Endothelial cell of umbilical vein (primary cell): ENCODE measurements around the gene KIAA0825. TPM values are rescaled to one million over a fixed set of nuclear protein-coding genes. Genes with fewer than 3 reads are reported as not detected.

Source experiments
- BruUV-seq: library from RNA; stranded (reverse); fragments of 400-500 nt; replicated peaks from 2 replicates; lab custom pipeline; 2021; lab: Mats Ljungman, UMichigan
- CTCF ChIA-PET: fragments of 300-600, 350-600 bp; sonication (Branson Sonifier 250); formaldehyde crosslinking; loops from one replicate; lab custom pipeline; 2021; ENCODE audit warnings: antibody characterized with exemption, inconsistent platforms; lab: Charles Lee
- POLR2A ChIA-PET: fragments of 300-600, 350-600 bp; sonication (Branson Sonifier 250); formaldehyde crosslinking; loops from one replicate; lab custom pipeline; 2021; ENCODE audit warnings: antibody characterized with exemption, inconsistent platforms; lab: Charles Lee
- DNase-seq: peaks from one replicate; pipeline ENCODE4 v3.0.0-alpha.2; 2011; ENCODE audit warnings: low read depth, low spot score
- FAIRE-seq: peaks from 2 replicates; lab custom pipeline; 2011; peaks lifted over from hg19 to GRCh38; lab: Jason Lieb, UNC
- H2AFZ ChIP-seq: 2 replicates; pipeline ENCODE4 v1.6.0; 2012; ENCODE audit warnings: low read depth, low read length, control low read depth, inconsistent platforms
- H3K27ac ChIP-seq: 2 replicates; pipeline ENCODE4 v1.5.1; 2011; ENCODE audit warnings: low read depth, mild to moderate bottlenecking, control low read depth, low read length, moderate library complexity; ENCODE audit not compliant: insufficient read depth
- H3K27me3 ChIP-seq, 2 experiments: 2 replicates each; pipeline versions ENCODE4 v1.6.0 to v1.6.1; 2011; ENCODE audit warnings: low read length in 2 of 2, mixed read lengths in 1 of 2; ENCODE audit not compliant: control insufficient read depth in 2 of 2, insufficient read depth in 2 of 2
- H3K36me3 ChIP-seq, 2 experiments: 2 replicates in 1 of 2; 3 replicates in 1 of 2; pipeline ENCODE4 v1.5.1; 2011; ENCODE audit warnings: low read length in 2 of 2, mild to moderate bottlenecking in 1 of 2, moderate library complexity in 1 of 2; ENCODE audit not compliant: control insufficient read depth in 2 of 2, insufficient read depth in 2 of 2; ENCODE audit errors: extremely low read depth in 1 of 2
- H3K4me1 ChIP-seq: 3 replicates; pipeline ENCODE4 v1.5.1; 2011; ENCODE audit warnings: mild to moderate bottlenecking, low read length; ENCODE audit not compliant: control insufficient read depth, insufficient read depth; ENCODE audit errors: extremely low read depth
- H3K4me2 ChIP-seq: 2 replicates; pipeline ENCODE4 v1.6.1; 2011; ENCODE audit warnings: low read length, control low read depth, mixed read lengths; ENCODE audit not compliant: insufficient read depth
- H3K4me3 ChIP-seq, 3 experiments: fragments of 200-600 bp in 1 of 3; sonication (generic), shearing (Covaris generic) in 1 of 3; replicated peaks in 1 of 3; 2 replicates each; pipeline ENCODE4 v1.5.1; 2011 to 2016; ENCODE audit warnings: control low read depth in 3 of 3, low read length in 3 of 3, mild to moderate bottlenecking in 2 of 3, inconsistent platforms in 1 of 3, low read depth in 1 of 3, moderate library complexity in 1 of 3; ENCODE audit not compliant: insufficient read depth in 1 of 3
- H3K79me2 ChIP-seq: 2 replicates; pipeline ENCODE4 v1.6.0; 2012; ENCODE audit warnings: low read length, inconsistent platforms; ENCODE audit not compliant: control insufficient read depth, insufficient read depth
- H3K9ac ChIP-seq: replicated peaks from 2 replicates; pipeline ENCODE3; 2011; ENCODE audit warnings: low read length, control low read depth; ENCODE audit not compliant: insufficient read depth; ENCODE audit errors: extremely low read depth
- H3K9me1 ChIP-seq: replicated peaks from 3 replicates; pipeline ENCODE4 v1.6.0; 2011; ENCODE audit warnings: mild to moderate bottlenecking, low read length; ENCODE audit not compliant: control insufficient read depth, insufficient read depth; ENCODE audit errors: extremely low read depth
- H3K9me3 ChIP-seq: replicated peaks from 2 replicates; pipeline ENCODE4 v1.5.1; 2012; ENCODE audit warnings: low read length, inconsistent platforms; ENCODE audit not compliant: control insufficient read depth, insufficient read depth
- H4K20me1 ChIP-seq: replicated peaks from 2 replicates; pipeline ENCODE3; 2011; ENCODE audit warnings: mild to moderate bottlenecking, low read length; ENCODE audit not compliant: control insufficient read depth, insufficient read depth; ENCODE audit errors: extremely low read depth
- CTCF ChIP-seq, 2 donors: IDR thresholded peaks; 1 replicate in 1 of 2; 2 replicates in 1 of 2; pipeline ENCODE4 v1.5.1; 2011; ENCODE audit warnings: low read length in 2 of 2, mild to moderate bottlenecking in 2 of 2, moderate library complexity in 2 of 2, control low read depth in 1 of 2, inconsistent platforms in 1 of 2, low read depth in 1 of 2; ENCODE audit not compliant: insufficient read depth in 1 of 2; ENCODE audit errors: extremely low read depth in 1 of 2
- EZH2 ChIP-seq: IDR thresholded peaks from 2 replicates; pipeline ENCODE4 v1.6.1; 2012; ENCODE audit warnings: borderline replicate concordance, low read depth, mild to moderate bottlenecking, moderate library complexity, low read length, inconsistent platforms; ENCODE audit not compliant: severe bottlenecking
- FOS ChIP-seq: IDR thresholded peaks from 2 replicates; pipeline ENCODE4 v1.6.1; 2011; ENCODE audit warnings: mild to moderate bottlenecking, low read length, moderate library complexity, borderline replicate concordance; ENCODE audit not compliant: insufficient read depth
- GATA2 ChIP-seq: IDR thresholded peaks from 2 replicates; pipeline ENCODE4 v1.7.0; 2011; ENCODE audit warnings: low read depth, mild to moderate bottlenecking, moderate library complexity, mixed read lengths, low read length; ENCODE audit not compliant: insufficient read length, insufficient read depth
- JUN ChIP-seq: IDR thresholded peaks from 2 replicates; pipeline ENCODE4 v1.6.1; 2011; ENCODE audit warnings: borderline replicate concordance, low read depth; ENCODE audit not compliant: insufficient read length, insufficient read depth
- MAX ChIP-seq: IDR thresholded peaks from 2 replicates; pipeline ENCODE4 v1.6.1; 2011; ENCODE audit not compliant: insufficient read depth, insufficient read length
- MYC ChIP-seq: IDR thresholded peaks from one replicate; pipeline ENCODE4 v1.6.1; 2011; ENCODE audit warnings: mild to moderate bottlenecking, low read depth, low read length
- POLR2A ChIP-seq: IDR thresholded peaks from 2 replicates; pipeline ENCODE4 v1.6.1; 2012; ENCODE audit warnings: low read depth, mild to moderate bottlenecking, control low read depth, low read length
- POLR2AphosphoS5 ChIP-seq: IDR thresholded peaks from 2 replicates; pipeline ENCODE4 v1.6.1; 2012; ENCODE audit warnings: low read depth, mild to moderate bottlenecking, control low read depth, low read length, moderate library complexity; ENCODE audit not compliant: insufficient read depth
- dilution Hi-C: fragments of 300-500 bp; cut with MboI; formaldehyde crosslinking; loops from one replicate; pipeline ENCODE4 v1.15.0; 2019; ENCODE audit warnings: low sequenced_read_pairs; ENCODE audit not compliant: extremely low pct_ligation_motif_present
- intact Hi-C: fragments of 100-400 bp; cut with micrococcal nuclease; formaldehyde crosslinking; loops from one replicate; pipeline ENCODE4 v1.10.0; 2022
- polyA plus RNA-seq, 4 experiments: library from polyadenylated mRNA; depleted of rRNA in 3 of 4; stranded (reverse) in 3 of 4; unstranded in 1 of 4; fragments of >200 nt; gene quantifications; 2 replicates each; pipeline versions ENCODE4 v1.2.1 to v1.2.3, GENCODE V29; 2011 to 2012; ENCODE audit warnings: missing spikeins in 1 of 4
- total RNA-seq: library from RNA; stranded (reverse); gene quantifications from 2 replicates; pipeline ENCODE4 v1.2.3, GENCODE V29; 2021

KIAA0825 gene
- total and polyA plus RNA-seq, 2 donors (not counting 3 experiments of a cell fraction or from before 2014, with no cell fraction given), result 0.15 to 1.1 TPM

- intact Hi-C loops, result no loop called here
- H3K4me3 ChIP-seq, result no peak overlapping the region
- no peaks in the 10 kb centered on the region for H4K20me1 ChIP-seq
- no peaks in the 10 kb centered on the region for H3K27me3 ChIP-seq
- no peak overlapping the region for H3K27ac ChIP-seq
- no TSS peak for BruUV-seq
- no peaks in the 10 kb centered on the region for H3K9me1 ChIP-seq
- H3K36me3 ChIP-seq, result no peaks in the 10 kb centered on the region
- DNase-seq (no peak), FAIRE-seq (no peak)
- POLR2A ChIA-PET, result no interaction called here
- no peak for TF ChIP-seq GATA2
- no peak for TF ChIP-seq POLR2A
- no peak for TF ChIP-seq EZH2
- no peak for TF ChIP-seq CTCF (IDR thresholded peaks at IDR 0.05; ENCODE audit: extremely low read depth in 1 of 2, insufficient read depth in 1 of 2, low read depth in 1 of 2, low read length in 2 of 2)
- no peak for TF ChIP-seq MAX
- no peak for TF ChIP-seq JUN
- TF ChIP-seq FOS, result no peak
- no peak for TF ChIP-seq POLR2AphosphoS5
- TF ChIP-seq MYC, result no peak
- H3K4me1 ChIP-seq, result no peaks in the 10 kb centered on the region
- H3K9ac ChIP-seq, result no peak overlapping the region
- H3K9me3 ChIP-seq, result no peaks in the 10 kb centered on the region
- CTCF ChIA-PET, result interaction anchor here (0.6 to 1.2 kb wide), 4 partner anchors 9 to 15 kb away, joined by 3 to 5 read pairs (median 4); no protein-coding TSS in a partner anchor
- H3K79me2 ChIP-seq, result no peaks in the 10 kb centered on the region
- H2AFZ ChIP-seq, result no peak overlapping the region
- no peak overlapping the region for H3K4me2 ChIP-seq
- dilution Hi-C loops, result no loop called here
Observed at GRCh38 chr5:94376672-94377345, 241.6 kb downstream of the KIAA0825 start.
